ENCODE results near the gene ADH1C.
"Not testable (repeated sequence)": the region's sequence is repeated elsewhere in the genome, so short reads cannot be mapped to it uniquely, and the experiment has no call there.

ADH1C gene

GRCh38 chr4:99356992-99357391, 4.4 kb upstream of the ADH1C start:
- no peak for DNase-seq

- DNase-seq: not testable (repeated sequence)
These were observed 3.6 kb upstream of the ADH1C start for GRCh38 chr4:99356149-99356548.

DNA sequence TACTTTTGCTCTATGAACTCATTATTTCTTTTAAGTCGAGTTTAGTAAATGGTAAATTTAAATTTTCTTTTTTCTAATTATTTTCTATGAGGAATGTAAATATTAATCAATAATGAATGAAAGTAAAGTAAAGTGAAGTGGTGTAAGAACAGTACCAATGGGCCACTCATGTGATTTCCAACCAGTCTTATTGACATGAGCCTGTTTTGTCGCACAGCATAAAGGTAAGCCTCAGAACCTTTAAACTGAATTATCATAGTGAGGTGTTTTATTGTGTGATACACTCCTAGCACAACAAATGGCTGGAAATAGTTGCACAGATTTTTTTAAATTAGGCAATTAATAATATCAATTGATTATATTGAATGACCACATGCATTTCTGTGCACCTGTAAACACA, 1.1 kb downstream of the ADH1C start:
- DNase-seq: no peak

DNA sequence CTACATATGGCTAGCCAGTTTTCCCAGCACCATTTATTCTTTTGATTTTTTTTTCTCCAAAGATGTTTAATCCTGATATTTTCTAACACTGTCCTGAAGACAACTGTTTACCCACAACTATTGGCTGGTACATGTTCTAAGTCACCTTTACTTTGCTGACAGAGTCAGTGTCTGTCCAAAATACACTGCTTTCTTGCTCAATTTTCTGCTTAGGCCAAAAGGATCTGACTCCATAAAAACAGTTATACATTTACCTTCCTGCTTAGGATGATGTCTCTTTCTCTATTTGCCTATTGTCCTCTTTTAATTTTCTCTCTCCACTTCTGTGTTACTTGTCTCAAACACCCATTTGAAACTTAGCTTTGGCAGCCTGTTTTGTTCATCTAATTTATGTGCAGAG, 3.2 kb downstream of the ADH1C start:
- DNase-seq: no peak

- DNase-seq: not testable (repeated sequence)
These were observed 9.9 kb downstream of the ADH1C start for GRCh38 chr4:99342624-99343023.

GRCh38 chr4:99341426-99341825, 11.1 kb downstream of the ADH1C start:
- DNase-seq: no peak

DNA sequence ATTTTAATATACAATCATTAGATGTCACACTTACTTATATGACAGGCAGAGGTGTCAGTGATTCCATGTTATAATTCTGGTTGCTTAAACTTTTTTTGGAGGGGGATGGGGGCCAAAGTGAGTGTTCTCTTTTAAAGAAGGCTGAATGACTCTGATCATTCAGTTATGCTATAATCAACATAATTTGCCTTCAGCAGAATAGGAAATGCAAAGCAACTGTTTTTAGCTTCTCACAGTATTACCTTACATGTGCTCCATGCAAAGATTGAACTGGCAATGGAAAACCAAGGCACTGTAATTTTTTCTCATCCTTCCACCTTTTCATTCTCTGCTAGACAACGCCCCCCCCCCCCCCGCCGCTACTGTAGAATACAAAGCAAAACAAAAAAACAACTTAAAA, 13.4 kb downstream of the ADH1C start:
- no peak for DNase-seq

DNA sequence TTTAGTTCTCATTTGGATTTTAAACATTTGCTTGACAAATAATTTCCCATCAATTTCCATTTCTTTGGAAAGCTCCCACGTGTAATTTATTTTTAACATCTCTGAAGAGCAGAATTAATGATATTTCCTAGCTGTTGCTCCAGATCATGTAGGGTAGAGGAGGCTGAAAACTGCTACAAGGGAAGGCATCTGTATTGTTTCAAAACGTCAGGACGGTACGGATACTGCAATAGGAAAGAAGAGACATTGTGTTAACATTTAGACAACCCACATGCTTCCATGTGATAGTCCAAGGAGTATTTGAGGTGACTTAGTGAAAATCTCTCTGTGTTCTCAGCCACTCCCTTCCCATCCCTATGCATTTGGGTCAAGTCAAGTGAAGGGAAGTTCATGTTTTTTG, 16.0 kb downstream of the ADH1C start:
- DNase-seq: no peak

DNA sequence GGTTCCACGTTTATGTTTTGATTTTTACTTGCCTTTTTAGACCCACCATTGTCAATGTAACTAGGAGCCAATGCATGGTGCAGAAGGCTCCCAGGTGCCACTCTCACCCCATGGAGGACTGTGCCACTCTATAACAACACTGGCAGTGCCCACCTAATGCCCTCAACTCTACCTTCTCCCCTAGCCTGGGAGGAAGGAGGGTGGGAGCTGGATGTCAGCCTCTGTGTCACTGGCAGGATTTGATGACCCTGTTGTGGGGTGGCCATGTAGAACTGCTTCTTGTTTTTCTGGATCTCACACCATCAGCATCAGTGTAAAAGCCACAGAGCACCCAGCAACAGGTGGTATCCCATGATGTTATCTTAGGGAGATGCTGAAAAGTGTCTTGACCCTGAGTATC, 17.7 kb downstream of the ADH1C start:
- no peak for DNase-seq

DNA sequence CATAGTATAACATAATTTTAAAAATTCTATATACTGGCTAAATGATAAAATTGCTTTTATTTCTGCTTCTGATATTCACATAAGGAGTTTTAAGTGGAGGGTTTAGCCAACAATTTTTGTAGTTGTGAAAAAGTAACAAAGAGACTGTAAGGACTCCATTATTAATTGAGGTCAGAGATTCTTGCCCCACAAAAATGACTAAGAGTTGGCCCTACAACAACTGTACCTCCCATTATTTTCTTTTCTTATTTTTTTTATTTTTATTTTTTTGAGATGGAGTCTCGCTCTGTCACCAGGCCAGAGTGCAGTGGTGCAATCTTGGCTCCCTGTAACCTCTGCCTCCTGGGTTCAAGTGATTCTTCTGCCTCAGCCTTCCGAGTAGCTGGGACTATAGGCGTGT, 21.9 kb downstream of the ADH1C start:
- no peak for DNase-seq

- no peak for DNase-seq
These were observed 22.7 kb downstream of the ADH1C start for GRCh38 chr4:99329876-99330275.

DNA sequence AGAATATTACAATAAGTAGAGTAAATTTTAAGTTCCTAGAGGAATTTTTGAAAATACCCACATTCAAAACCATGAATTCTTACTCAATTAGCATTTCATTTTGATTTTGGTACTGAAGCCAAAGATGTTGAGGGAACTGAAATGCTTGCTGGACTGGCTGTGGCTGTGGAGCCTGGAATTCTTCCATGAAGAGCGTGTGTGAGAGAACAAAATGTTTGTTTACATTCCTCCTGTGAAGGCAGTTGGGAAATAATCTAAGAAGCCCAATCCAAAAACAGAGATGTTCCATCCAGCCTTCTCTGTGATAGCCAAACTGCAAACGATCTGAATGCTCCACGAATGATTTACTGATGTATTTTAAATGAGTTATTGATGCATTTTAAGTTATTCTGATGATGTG, 27.6 kb downstream of the ADH1C start:
- no peak for DNase-seq

- no peak for DNase-seq
These were observed 28.2 kb downstream of the ADH1C start for GRCh38 chr4:99324361-99324760.

GRCh38 chr4:99323756-99324155, 28.8 kb downstream of the ADH1C start:
- DNase-seq: no peak

GRCh38 chr4:99321241-99322191, 31.0 kb downstream of the ADH1C start, which contains the start of gene ADH1B:
Gene ADH1B, minus strand, starts transcription at chr4:99321401. Its CDS starts 70 bp downstream, at chr4:99321331.
- DNase-seq: no peak

- DNase-seq: not testable (repeated sequence)
These were observed 34.7 kb downstream of the ADH1C start for GRCh38 chr4:99317811-99318210.

DNA sequence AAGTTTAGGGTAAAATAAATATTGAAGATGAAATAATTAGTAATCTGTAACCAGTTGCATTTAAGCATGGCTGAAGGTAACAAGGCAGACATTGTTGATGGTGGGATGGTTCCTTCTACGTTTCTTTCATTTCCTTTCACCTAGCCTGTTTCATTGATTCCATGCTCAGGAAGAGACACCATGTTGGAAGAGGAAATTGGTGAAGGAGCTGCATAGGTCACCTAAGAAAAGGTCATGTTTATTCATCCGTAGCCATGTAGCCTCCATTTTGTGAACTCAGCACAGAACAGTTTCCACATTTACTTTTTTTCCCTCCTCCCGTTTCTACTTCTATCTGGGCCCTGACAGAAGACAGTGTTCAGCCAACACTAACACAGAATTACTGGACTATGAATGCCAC, 35.2 kb downstream of the ADH1C start:
- DNase-seq: no peak

GRCh38 chr4:99315839-99316238, 36.7 kb downstream of the ADH1C start:
- no peak for DNase-seq

DNA sequence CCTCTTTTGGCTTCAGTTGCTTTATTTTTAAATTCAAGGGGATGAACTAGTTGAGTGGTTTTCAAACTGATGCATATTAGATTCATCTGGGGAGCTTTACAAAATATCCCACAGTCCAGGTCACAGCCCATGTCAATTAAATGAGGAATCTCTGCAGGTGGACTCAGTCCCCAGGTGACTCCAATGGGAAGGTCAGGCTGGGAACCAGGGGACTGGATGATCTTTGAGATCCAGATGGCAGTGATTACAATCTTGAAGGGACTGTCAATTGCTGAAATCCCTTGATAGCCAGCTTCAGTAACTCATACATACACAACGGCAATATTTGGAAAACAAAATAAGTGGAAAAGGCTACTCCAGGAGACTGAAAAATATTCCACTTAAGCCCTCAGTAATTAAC, 38.3 kb downstream of the ADH1C start:
- no peak for DNase-seq

DNA sequence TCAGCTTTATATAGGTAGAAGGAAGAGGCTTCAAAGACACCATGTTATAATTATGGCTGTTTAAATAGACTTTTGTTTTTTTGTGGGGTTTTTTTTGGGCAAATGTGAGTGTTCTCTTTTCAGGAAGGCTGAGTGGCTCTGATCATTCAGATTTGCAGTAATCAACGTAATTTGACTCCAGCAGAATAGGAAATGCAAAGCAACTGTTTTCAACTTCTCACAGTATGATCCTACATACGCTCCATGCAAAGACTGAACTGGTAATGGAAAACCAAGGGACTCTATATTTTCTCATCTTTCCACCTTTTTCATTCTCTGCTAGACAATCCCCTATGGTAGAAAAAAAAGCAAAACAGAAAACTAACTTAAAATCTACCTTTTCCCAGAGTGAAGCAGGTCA, 42.2 kb downstream of the ADH1C start:
- DNase-seq: no peak

- no peak for DNase-seq
These were observed 46.7 kb downstream of the ADH1C start for GRCh38 chr4:99305638-99306400.

- no peak for DNase-seq
These were observed 51.0 kb downstream of the ADH1C start for GRCh38 chr4:99301376-99302164.

- no peak for DNase-seq
These were observed 51.6 kb downstream of the ADH1C start for GRCh38 chr4:99300934-99301333.

All from activated naive CD4-positive, alpha-beta T cell treated with anti-CD3 and anti-CD28 coated beads, Interleukin-2, amount 50 U/mL, for 16 hours (primary cell).